Coronary artery (tissue), 2 donors: ENCODE data around the gene MCC.

ENCODE experiments used
- DNase-seq: peaks from one replicate; pipeline ENCODE4 v3.0.0-alpha.2; 2017; ENCODE audit warnings: low spot score
- H3K27ac ChIP-seq, 2 donors: fragments of 200-600 bp; sonication (generic); one replicate each; pipeline ENCODE4 v1.5.1; 2016 to 2019
- H3K4me3 ChIP-seq: fragments of 200-600 bp; sonication (generic); 2 replicates; pipeline ENCODE4 v1.5.1; 2016; ENCODE audit warnings: mild to moderate bottlenecking, moderate library complexity
- TF ChIP-seq, protein P1 (sequence below): fragments of 200-600 bp; sonication (generic); IDR thresholded peaks from one replicate; pipeline ENCODE4 v1.5.1; 2019; ENCODE audit warnings: antibody characterized with exemption

The MCC gene

DNA sequence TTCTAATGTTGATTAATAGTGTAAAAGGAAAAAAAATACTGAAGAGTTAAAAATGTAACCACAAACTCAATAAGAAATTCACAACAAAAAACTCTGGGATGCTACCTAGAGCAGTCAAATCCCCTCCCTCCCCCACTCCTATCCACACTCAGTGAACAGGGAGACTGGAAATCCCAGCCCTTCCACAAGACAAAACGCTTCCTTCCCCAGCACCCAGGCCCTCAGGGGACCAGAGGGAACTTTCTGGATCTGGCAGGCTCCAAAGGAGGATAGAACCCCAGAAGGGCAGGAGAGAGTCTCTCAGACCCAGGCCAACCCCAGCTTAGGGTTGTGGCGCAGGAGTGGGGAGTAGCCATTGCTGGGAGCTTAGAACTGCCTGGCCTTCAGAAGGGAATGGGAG, 456.7 kb downstream of the MCC start:
- TF ChIP-seq, protein P1, sequence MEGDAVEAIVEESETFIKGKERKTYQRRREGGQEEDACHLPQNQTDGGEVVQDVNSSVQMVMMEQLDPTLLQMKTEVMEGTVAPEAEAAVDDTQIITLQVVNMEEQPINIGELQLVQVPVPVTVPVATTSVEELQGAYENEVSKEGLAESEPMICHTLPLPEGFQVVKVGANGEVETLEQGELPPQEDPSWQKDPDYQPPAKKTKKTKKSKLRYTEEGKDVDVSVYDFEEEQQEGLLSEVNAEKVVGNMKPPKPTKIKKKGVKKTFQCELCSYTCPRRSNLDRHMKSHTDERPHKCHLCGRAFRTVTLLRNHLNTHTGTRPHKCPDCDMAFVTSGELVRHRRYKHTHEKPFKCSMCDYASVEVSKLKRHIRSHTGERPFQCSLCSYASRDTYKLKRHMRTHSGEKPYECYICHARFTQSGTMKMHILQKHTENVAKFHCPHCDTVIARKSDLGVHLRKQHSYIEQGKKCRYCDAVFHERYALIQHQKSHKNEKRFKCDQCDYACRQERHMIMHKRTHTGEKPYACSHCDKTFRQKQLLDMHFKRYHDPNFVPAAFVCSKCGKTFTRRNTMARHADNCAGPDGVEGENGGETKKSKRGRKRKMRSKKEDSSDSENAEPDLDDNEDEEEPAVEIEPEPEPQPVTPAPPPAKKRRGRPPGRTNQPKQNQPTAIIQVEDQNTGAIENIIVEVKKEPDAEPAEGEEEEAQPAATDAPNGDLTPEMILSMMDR = no peak
- DNase-seq = no peak
- H3K4me3 ChIP-seq = no peak overlapping the region
- H3K27ac ChIP-seq = no peak overlapping the region

- Histone ChIP-seq H3K4me3 (no peak overlapping the region), H3K27ac (no peak overlapping the region)
- no peak for DNase-seq
- TF ChIP-seq, protein P1 = no peak
Measured at GRCh38 chr5:113031104-113031503, 457.1 kb downstream of the MCC start.

DNA sequence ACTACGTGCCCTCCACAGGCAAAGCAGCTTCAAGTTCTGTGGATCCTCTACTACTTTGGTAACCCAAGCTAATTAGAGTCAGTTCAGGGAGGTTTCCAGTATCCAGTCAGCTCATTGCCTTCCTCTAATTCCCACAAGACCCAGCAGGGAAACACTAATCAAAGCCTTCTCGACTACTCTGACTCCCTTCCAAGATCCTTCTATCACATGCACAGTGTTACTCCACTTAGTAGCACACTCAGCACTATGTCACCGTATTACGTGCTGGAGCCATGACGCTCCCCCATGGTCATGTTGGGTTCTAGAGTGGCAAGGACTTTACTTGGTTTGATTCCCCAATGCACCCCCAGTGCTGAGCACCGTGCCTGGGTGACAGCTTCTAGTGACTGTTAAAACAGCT, 458.6 kb downstream of the MCC start:
- no peak for DNase-seq
- Histone ChIP-seq H3K4me3 (no peak overlapping the region), H3K27ac (no peak overlapping the region)
- TF ChIP-seq, protein P1 = no peak

DNA sequence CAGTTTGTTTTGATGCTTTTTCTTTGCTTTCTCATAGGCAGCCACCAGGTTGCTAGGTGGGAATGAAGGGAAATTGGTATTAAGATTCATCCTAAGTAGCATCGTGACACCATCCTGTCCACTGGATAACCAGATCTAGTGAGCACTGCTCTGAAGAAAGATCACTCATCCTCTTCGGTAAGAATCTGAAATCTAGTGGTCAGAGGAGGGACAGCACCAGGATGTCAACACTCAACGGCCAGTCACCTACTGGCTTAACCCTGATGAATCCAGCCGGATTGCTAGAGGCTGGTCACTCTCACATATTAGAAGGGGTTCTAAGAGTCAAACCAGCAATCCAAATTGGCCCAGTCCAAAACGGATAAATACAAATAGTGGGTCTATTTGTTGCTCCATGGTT, 460.8 kb downstream of the MCC start:
- Histone ChIP-seq H3K27ac (no peak overlapping the region), H3K4me3 (no peak overlapping the region)
- no peak for DNase-seq
- TF ChIP-seq, protein P1 = no peak

GRCh38 chr5:113027015-113027414, 461.2 kb downstream of the MCC start:
- no peak overlapping the region for H3K27ac ChIP-seq
- TF ChIP-seq, protein P1 = no peak
- no peak overlapping the region for H3K4me3 ChIP-seq
- DNase-seq = no peak

GRCh38 chr5:113026211-113026610, 462.0 kb downstream of the MCC start:
- no peak overlapping the region for H3K27ac ChIP-seq
- TF ChIP-seq, protein P1 = no peak
- no peak for DNase-seq
- no peak overlapping the region for H3K4me3 ChIP-seq

DNA sequence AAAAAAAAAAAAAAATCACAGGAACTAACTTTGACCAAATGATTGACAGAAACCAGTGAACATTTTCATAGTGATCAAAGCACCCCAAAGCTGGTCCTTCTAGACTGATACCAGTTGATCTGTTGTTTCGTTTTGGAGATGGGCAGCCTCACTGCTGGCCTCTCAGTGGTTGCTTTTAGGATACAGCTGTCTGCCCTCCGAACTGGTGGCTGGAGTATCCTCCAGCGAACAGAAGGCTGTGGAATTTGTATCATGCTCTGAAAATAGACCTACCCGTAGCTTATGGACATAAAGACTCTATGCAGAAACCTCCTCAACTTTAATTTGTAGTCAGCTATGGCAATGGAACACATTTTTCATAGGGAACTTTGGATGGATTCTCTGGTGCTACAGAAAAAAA, 462.7 kb downstream of the MCC start:
- TF ChIP-seq, protein P1 = no peak
- no peak overlapping the region for H3K27ac ChIP-seq
- DNase-seq = no peak
- H3K4me3 ChIP-seq = no peak overlapping the region
